GM21737 (cell line): ENCODE results near the gene HDAC7.

Experiments used
- ATAC-seq: cut with Tn5 transposase; IDR thresholded peaks from one replicate; pipeline ENCODE4 v1.9.1; 2021; ENCODE audit warnings: mild to moderate bottlenecking, moderate library complexity; ENCODE audit not compliant: unreplicated experiment

The HDAC7 gene

GRCh38 chr12:47833591-47834012, 13.9 kb upstream of the HDAC7 start:
- no peak for ATAC-seq

GRCh38 chr12:47832263-47832933, 12.7 kb upstream of the HDAC7 start:
- no peak for ATAC-seq

- ATAC-seq, result no peak
Observed at GRCh38 chr12:47829584-47829983, 9.9 kb upstream of the HDAC7 start.

- ATAC-seq, result no peak
Observed at GRCh38 chr12:47828976-47829482, 9.3 kb upstream of the HDAC7 start.

- ATAC-seq, result no peak
Observed at GRCh38 chr12:47828008-47828975, 8.6 kb upstream of the HDAC7 start.

- ATAC-seq, result no peak
Observed at GRCh38 chr12:47825173-47825639, 5.5 kb upstream of the HDAC7 start.

- no peak for ATAC-seq
Observed at GRCh38 chr12:47824635-47825034, 4.9 kb upstream of the HDAC7 start.

- ATAC-seq, result no peak
Observed at GRCh38 chr12:47824198-47824597, 4.5 kb upstream of the HDAC7 start.

- ATAC-seq, result no peak
Observed at GRCh38 chr12:47823422-47824086, 3.9 kb upstream of the HDAC7 start.

GRCh38 chr12:47822863-47823262, 3.2 kb upstream of the HDAC7 start:
- ATAC-seq, result no peak

- ATAC-seq, result no peak
Observed at GRCh38 chr12:47822401-47822800, 2.7 kb upstream of the HDAC7 start.

- no peak for ATAC-seq
Observed at GRCh38 chr12:47821346-47821706, 1.6 kb upstream of the HDAC7 start.

- ATAC-seq, result no peak
Observed at GRCh38 chr12:47820631-47821345, 1.1 kb upstream of the HDAC7 start.

GRCh38 chr12:47819138-47819895, 386 bp downstream of the HDAC7 start:
- ATAC-seq, result no peak

GRCh38 chr12:47818467-47819137, 1.1 kb downstream of the HDAC7 start:
- no peak for ATAC-seq

- ATAC-seq, result no peak
Observed at GRCh38 chr12:47818007-47818376, 1.7 kb downstream of the HDAC7 start.

- ATAC-seq, result no peak
Observed at GRCh38 chr12:47817272-47818006, 2.3 kb downstream of the HDAC7 start.

GRCh38 chr12:47816403-47817271, 3.1 kb downstream of the HDAC7 start:
- ATAC-seq, result no peak
